Mesodermal cell (in vitro differentiated cells): ENCODE data around the gene TPM3. TPM values are rescaled to one million over a fixed set of nuclear protein-coding genes. Genes with fewer than 3 reads are reported as not detected.
"Not testable (repeated sequence)": the region's sequence is repeated elsewhere in the genome, so short reads cannot be mapped to it uniquely, and the experiment has no call there.

Experiments used
- H3K27ac ChIP-seq: 2 replicates; pipeline ENCODE4 v1.7.0; 2013; ENCODE audit warnings: mild to moderate bottlenecking, low read depth, low read length, moderate library complexity; ENCODE audit not compliant: severe bottlenecking
- H3K36me3 ChIP-seq: 2 replicates; pipeline ENCODE4 v1.7.1; 2013; ENCODE audit warnings: mild to moderate bottlenecking, low read length, moderate library complexity; ENCODE audit not compliant: control insufficient read depth, insufficient read depth
- H3K4me1 ChIP-seq: one replicate; pipeline ENCODE4 v1.7.1; 2013; ENCODE audit warnings: mild to moderate bottlenecking, low read length; ENCODE audit not compliant: insufficient read depth, control insufficient read depth, poor library complexity, severe bottlenecking
- H3K4me3 ChIP-seq: 2 replicates; pipeline ENCODE4 v1.7.0; 2013; ENCODE audit warnings: low read length, control low read depth, mild to moderate bottlenecking; ENCODE audit not compliant: insufficient read depth, poor library complexity, severe bottlenecking; ENCODE audit errors: extremely low read depth
- H3K9me3 ChIP-seq: 2 replicates; pipeline ENCODE4 v1.7.1; 2013; ENCODE audit warnings: mild to moderate bottlenecking, low read length, moderate library complexity; ENCODE audit not compliant: control insufficient read depth
- WGBS, 2 experiments: methylation state at CpG; one replicate each; pipeline ENCODE4 v1.1.5; 2013; ENCODE audit warnings: missing lambda C conversion rate in 2 of 2; ENCODE audit not compliant: insufficient coverage in 2 of 2; 5-methylcytosine and 5-hydroxymethylcytosine counted together
- polyA plus RNA-seq, 2 experiments: library from polyadenylated mRNA; stranded (reverse); fragments of 50-300 nt; gene quantifications; one replicate each; pipeline ENCODE4 v1.2.3, GENCODE V29; 2013

TPM3 gene
- 482 TPM for polyA plus RNA-seq (2013, experiment 1 of 2)
- 441 TPM for polyA plus RNA-seq (2013, experiment 2 of 2)

DNA sequence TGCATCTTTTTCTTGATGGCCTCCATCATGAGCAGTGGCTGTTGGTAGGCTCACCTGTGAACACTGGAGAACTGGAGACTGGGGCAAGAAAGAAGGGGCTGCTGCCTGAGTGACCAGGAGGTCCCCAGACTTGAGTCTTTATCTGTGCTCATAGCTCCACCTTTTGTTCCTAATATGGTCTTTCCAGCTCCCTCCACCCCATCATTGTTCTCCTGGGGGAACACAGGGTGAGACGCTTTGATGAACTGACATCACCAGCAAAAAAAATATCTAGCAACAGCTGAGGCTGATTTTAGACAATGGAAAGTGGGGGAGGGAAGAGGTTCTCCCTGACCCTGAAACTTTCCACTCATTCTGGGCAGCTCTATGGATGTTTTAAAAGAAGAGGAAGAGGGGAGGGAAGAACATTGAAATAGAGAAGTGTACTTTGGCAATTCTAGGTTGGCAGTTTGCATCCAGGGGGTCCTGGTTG is at the start of gene TPM3:
TPM3 (minus strand) TSS at position 111 of the 472 bp plus-strand sequence; CDS start at position 29, 82 bp downstream.
- H3K9me3 ChIP-seq: no peaks in the 10 kb centered on the region
- H3K27ac ChIP-seq: peak within 1 kb of the TSS; percentile 29
- H3K36me3 ChIP-seq: no peaks in the 10 kb centered on the region
- no peak within 1 kb of the TSS for H3K4me3 ChIP-seq
- no CpG with 5 or more reads among the region's 1 CpG for WGBS, 2 experiments
- peaks cover 8% of the 10 kb centered on the region for H3K4me1 ChIP-seq

GRCh38 chr1:154240294-154240833 is 48.5 kb upstream of the TPM3 start:
- WGBS, 2 experiments: no CpG with 5 or more reads among the region's 3 CpGs
- H3K36me3 ChIP-seq: peaks cover 98% of the 10 kb centered on the region
- no peaks in the 10 kb centered on the region for H3K9me3 ChIP-seq
- H3K4me1 ChIP-seq: no peaks in the 10 kb centered on the region
- H3K27ac ChIP-seq: no peak overlapping the region
- no peak overlapping the region for H3K4me3 ChIP-seq

- Histone ChIP-seq H3K27ac (no peak overlapping the region), H3K4me3 (no peak overlapping the region), H3K36me3 (peaks cover 98% of the 10 kb centered on the region), H3K4me1 (no peaks in the 10 kb centered on the region), H3K9me3 (no peaks in the 10 kb centered on the region)
- WGBS, 2 experiments: 91 to 100% methylated on average over 1 to 3 of the region's 3 CpGs
Measured at GRCh38 chr1:154239491-154239890, 47.6 kb upstream of the TPM3 start.

GRCh38 chr1:154237880-154238506 is 46.1 kb upstream of the TPM3 start:
- Histone ChIP-seq H3K4me1 (no peaks in the 10 kb centered on the region), H3K4me3 (no peak overlapping the region)

GRCh38 chr1:154237435-154237834 is 45.5 kb upstream of the TPM3 start:
- Histone ChIP-seq H3K4me1 (no peaks in the 10 kb centered on the region), H3K4me3 (no peak overlapping the region), H3K9me3 (no peaks in the 10 kb centered on the region), H3K36me3 (peaks cover 98% of the 10 kb centered on the region), H3K27ac (no peak overlapping the region)
- WGBS, 2 experiments: 100% methylated on average over 1 of the region's 2 CpGs

More at GRCh38 chr1:154237880-154238506, 46.1 kb upstream of the TPM3 start:
- WGBS, 2 experiments: 98 to 100% methylated on average over 2 to 4 of the region's 6 CpGs
- no peaks in the 10 kb centered on the region for H3K9me3 ChIP-seq
- H3K27ac ChIP-seq: no peak overlapping the region
- peaks cover 98% of the 10 kb centered on the region for H3K36me3 ChIP-seq

GRCh38 chr1:154236855-154237254 is 45.0 kb upstream of the TPM3 start:
- no peak overlapping the region for H3K4me3 ChIP-seq
- peaks cover 94% of the 10 kb centered on the region for H3K36me3 ChIP-seq
- 97 to 100% methylated on average over 3 to 4 of the region's 4 CpGs for WGBS, 2 experiments
- no peaks in the 10 kb centered on the region for H3K9me3 ChIP-seq
- H3K4me1 ChIP-seq: no peaks in the 10 kb centered on the region
- no peak overlapping the region for H3K27ac ChIP-seq

DNA sequence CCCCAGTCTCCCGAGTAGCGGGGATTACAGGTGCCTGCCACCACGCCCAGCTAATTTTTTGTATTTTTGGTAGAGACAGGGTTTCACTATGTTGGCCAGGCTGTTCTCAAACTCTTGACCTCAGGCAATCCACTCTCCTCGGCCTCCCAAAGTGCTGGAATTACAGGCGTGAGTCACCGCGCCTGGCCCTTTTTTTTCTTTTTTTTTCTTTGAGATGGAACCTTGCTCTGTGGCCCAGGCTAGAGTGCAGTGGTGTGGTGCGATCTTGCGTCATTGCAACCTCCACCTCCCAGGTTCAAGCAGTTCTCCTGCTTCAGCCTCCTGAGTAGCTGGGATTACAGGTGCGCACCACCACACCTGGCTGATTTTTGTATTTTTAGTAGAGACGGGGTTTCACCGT is 41.2 kb upstream of the TPM3 start:
- not testable (repeated sequence) for H3K27ac ChIP-seq, H3K4me3 ChIP-seq, H3K4me1 ChIP-seq, H3K9me3 ChIP-seq
- WGBS, 2 experiments: 89 to 99% methylated on average over 5 to 10 of the region's 12 CpGs
- peaks cover 96% of the 10 kb centered on the region for H3K36me3 ChIP-seq

- 83% methylated on average over 1 of the region's 3 CpGs; no CpG with 5 or more reads in 1 of the 2 experiments for WGBS, 2 experiments
Measured at GRCh38 chr1:154231112-154231511, 39.2 kb upstream of the TPM3 start.

DNA sequence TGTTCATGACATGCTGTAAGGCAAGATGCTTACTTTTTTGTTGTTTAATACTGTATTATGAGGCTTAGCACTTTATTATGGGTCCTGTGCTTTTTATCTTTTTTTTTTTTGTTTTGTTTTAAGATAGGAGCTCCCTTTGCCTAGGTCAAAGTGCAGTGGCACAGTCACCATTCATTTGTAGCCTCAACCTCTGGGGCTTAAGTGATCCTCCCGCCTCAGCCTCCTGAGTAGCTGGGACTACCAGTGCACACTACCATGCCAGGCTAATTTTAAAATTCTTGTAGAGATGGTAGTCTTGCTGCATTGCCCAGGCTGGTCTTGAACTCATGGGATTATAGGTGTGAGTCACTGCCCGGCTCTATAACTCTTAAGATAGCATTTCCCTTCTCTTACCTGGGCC is 33.5 kb upstream of the TPM3 start:
- Histone ChIP-seq H3K4me1 (no peaks in the 10 kb centered on the region), H3K9me3 (no peaks in the 10 kb centered on the region), H3K27ac (no peak overlapping the region), H3K36me3 (peaks cover 65% of the 10 kb centered on the region), H3K4me3 (no peak overlapping the region)
- WGBS, 2 experiments: 80 to 93% methylated on average over 1 to 2 of the region's 2 CpGs

More at GRCh38 chr1:154231112-154231511, 39.2 kb upstream of the TPM3 start:
- not testable (repeated sequence) for H3K4me3 ChIP-seq, H3K9me3 ChIP-seq, H3K27ac ChIP-seq, H3K4me1 ChIP-seq
- peaks cover 95% of the 10 kb centered on the region for H3K36me3 ChIP-seq

GRCh38 chr1:154223621-154224020 is 31.7 kb upstream of the TPM3 start:
- Histone ChIP-seq H3K4me3 (no peak overlapping the region), H3K4me1 (no peaks in the 10 kb centered on the region)
- 100% methylated on average over 1 of the region's 2 CpGs for WGBS, 2 experiments

DNA sequence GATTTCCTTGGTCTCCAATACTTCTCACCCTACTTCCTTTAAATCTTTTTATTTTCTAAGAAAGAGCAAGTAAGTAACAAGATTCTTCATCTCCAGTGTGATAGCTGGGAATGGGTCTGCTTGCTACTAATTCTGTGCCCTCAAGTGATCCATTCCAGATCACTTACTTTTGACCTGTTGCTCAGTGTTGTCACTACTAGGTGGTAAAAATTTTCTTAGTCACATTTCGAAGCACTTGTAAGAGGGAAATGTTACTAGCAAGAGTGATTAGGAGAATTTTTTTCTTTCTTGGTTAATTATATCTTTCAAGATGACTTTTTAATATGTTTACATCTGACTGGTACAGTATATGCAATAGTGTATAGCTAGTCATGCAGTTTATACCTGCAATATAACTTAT is 31.0 kb upstream of the TPM3 start:
- no peak overlapping the region for H3K27ac ChIP-seq
- H3K36me3 ChIP-seq: peaks cover 54% of the 10 kb centered on the region
- H3K9me3 ChIP-seq: no peaks in the 10 kb centered on the region
- peak overlapping the region; percentile 91 for H3K4me3 ChIP-seq
- WGBS, 2 experiments: no CpG with 5 or more reads among the region's 1 CpG
- H3K4me1 ChIP-seq: no peaks in the 10 kb centered on the region

More at GRCh38 chr1:154223621-154224020, 31.7 kb upstream of the TPM3 start:
- H3K27ac ChIP-seq: no peak overlapping the region
- H3K9me3 ChIP-seq: no peaks in the 10 kb centered on the region
- peaks cover 54% of the 10 kb centered on the region for H3K36me3 ChIP-seq
